ENCODE measurements around the gene SHROOM4.

SHROOM4 gene

DNA sequence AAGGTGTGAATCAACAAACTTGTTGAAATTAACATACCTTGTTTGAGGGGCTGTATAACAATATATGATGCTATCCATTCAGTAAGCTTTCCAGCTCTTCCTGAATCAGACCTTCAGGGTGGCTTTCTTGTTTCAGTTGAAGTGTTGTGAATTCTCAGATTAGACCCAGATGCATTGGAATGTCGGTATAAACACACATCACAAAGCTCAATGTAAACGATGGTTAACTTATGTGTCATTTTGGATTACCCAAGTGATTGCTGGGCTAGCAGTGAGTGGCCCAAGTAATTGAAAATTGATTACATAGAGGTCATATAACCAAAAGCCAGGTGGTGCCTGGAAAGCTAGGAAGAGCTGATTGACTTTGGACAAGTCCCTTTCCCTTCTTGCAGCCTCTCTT, 115.0 kb downstream of the SHROOM4 start:
- no peak overlapping the region for H3K4me3 ChIP-seq (ENCODE audit: low read depth, low read length)
- TF ChIP-seq, protein P1, sequence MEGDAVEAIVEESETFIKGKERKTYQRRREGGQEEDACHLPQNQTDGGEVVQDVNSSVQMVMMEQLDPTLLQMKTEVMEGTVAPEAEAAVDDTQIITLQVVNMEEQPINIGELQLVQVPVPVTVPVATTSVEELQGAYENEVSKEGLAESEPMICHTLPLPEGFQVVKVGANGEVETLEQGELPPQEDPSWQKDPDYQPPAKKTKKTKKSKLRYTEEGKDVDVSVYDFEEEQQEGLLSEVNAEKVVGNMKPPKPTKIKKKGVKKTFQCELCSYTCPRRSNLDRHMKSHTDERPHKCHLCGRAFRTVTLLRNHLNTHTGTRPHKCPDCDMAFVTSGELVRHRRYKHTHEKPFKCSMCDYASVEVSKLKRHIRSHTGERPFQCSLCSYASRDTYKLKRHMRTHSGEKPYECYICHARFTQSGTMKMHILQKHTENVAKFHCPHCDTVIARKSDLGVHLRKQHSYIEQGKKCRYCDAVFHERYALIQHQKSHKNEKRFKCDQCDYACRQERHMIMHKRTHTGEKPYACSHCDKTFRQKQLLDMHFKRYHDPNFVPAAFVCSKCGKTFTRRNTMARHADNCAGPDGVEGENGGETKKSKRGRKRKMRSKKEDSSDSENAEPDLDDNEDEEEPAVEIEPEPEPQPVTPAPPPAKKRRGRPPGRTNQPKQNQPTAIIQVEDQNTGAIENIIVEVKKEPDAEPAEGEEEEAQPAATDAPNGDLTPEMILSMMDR (IDR thresholded peaks at IDR 0.05; ENCODE audit: borderline replicate concordance, insufficient read depth, low read depth, low read length), result no peak

DNA sequence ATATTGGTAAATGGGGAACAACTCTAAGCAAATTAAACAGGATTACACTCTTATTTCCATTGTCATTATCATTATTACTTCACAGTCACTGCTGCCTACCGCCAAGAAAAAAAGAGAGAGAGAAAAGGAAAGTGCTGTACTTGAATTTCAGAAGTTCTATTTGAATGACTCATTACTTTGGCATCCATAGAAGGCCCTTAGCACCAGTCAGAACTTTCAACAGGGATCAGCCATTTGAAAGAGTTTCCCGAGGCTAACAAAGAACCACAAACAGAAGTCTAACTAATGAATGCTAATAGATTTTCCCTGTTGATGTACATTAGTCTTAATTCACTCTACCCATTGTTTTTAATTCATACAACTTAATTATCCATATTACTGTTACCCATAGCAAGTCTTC, 116.3 kb downstream of the SHROOM4 start:
- TF ChIP-seq, protein P1 (IDR thresholded peaks at IDR 0.05; ENCODE audit: borderline replicate concordance, insufficient read depth, low read depth, low read length), result no peak
- no peak overlapping the region for H3K4me3 ChIP-seq (ENCODE audit: low read depth, low read length)

DNA sequence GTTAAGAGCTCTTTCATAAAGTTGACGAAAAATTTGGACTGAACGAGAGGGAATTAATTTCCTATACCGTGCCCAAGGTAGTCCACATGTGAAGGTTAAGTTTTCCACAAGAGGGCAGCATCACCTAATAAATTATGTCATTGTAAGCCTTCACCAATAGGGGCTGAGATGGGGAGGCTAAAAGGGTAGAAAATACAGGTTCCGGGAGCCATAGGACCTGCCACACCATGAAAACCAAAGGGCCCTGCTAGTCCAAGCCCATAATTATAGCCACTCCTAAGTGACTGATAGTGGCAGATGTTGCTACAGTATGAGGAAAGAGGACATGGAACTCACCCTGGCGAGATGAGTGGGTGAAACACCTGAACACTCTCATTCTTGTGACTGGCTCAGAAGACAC, 122.2 kb downstream of the SHROOM4 start:
- TF ChIP-seq, protein P1 (IDR thresholded peaks at IDR 0.05; ENCODE audit: borderline replicate concordance, insufficient read depth, low read depth, low read length), result peak; percentile 40; the same call in 1 of the 2 replicates
- H3K4me3 ChIP-seq (ENCODE audit: low read depth, low read length), result no peak overlapping the region

DNA sequence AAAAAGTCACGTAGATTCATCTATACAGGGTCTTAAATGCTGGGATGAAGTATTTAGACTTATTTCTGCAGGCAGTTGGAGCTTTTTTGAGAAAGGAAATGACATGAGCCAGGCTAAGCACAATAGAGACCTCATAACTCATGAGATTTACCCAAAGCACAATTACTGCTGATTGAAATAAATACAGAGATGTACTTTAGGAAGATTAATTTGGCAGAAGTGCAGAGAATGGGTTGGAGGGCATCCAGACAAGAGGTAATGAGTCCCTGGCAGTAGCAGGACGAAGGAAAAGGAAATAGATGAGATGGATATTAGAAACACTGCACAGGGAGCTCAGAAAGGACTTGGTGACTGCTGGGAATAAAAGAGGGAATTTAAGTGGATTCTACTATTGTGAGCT, 129.1 kb downstream of the SHROOM4 start:
- no peak overlapping the region for H3K4me3 ChIP-seq (ENCODE audit: low read depth, low read length)
- TF ChIP-seq, protein P1 (IDR thresholded peaks at IDR 0.05; ENCODE audit: borderline replicate concordance, insufficient read depth, low read depth, low read length), result no peak

DNA sequence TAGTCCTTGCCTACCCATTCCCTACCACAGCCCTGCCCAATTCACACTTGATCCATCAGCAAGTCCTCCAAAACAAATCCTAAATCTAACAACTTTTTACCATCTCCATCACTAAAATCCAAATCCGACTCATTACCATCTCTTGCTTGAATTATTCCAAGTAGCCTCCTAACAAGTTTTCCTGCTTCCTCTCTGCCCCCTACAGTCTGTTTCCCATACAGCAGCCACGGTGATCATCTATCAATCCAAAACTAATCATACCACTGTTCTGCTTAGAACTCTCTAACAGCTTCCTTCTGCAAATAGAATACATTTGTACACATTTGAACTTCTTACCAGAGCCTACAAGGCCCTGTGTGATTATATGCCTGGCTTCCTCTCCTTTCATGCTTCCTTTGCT, 133.0 kb downstream of the SHROOM4 start:
- TF ChIP-seq, protein P1 (IDR thresholded peaks at IDR 0.05; ENCODE audit: borderline replicate concordance, insufficient read depth, low read depth, low read length), result no peak
- H3K4me3 ChIP-seq (ENCODE audit: low read depth, low read length), result no peak overlapping the region

DNA sequence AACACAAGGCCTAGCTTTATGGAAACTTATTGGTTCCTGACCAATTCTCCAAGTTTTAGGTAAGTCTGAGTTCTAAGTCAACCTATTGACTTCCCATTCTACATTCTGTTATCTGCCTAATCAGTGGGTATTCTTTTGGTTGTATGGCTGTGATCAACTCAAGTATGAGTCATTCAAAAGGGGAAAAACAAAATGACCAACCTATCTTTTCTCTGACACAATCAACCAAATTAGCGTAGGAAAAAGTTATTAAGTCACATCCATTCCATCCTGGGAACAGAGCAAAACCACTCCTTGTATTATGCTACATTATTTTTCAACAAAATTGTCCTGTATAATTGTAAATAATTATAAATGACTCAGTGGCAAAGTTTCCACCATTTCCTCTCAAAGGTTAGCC, 136.2 kb downstream of the SHROOM4 start:
- no peak overlapping the region for H3K4me3 ChIP-seq (ENCODE audit: low read depth, low read length)
- TF ChIP-seq, protein P1 (IDR thresholded peaks at IDR 0.05; ENCODE audit: borderline replicate concordance, insufficient read depth, low read depth, low read length), result no peak

DNA sequence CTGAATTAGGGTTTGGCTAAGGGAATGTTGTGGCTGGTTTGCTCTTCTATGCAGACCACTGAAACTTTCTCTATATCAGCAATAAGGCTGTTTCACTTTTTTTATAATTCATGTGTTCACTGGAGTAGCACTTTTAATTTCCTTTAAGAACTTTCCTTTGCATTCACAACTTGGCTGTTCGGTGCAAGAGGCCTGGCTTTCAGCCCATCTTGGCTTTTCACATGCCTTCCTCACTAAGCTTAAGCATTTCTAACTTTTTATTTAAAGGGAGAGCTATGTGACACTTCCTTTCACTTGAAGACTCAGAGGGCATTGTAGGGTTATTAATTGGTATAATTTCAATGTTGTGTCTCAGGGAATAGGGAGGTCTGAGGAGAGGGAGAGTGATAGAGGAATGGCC, 142.3 kb downstream of the SHROOM4 start:
- TF ChIP-seq, protein P1 (IDR thresholded peaks at IDR 0.05; ENCODE audit: borderline replicate concordance, insufficient read depth, low read depth, low read length), result no peak
- H3K4me3 ChIP-seq (ENCODE audit: low read depth, low read length), result no peak overlapping the region
